SU-DHL-6 (cell line): ENCODE measurements around the gene FAF2.

Source experiments
- CTCF ChIP-seq: fragments of 200-600 bp; sonication (generic); IDR thresholded peaks from one replicate; pipeline ENCODE4 v1.5.1; 2017; ENCODE audit warnings: antibody characterized with exemption, mild to moderate bottlenecking, low read length, moderate library complexity; ENCODE audit not compliant: insufficient read depth, poor library complexity, severe bottlenecking
- EZH2phosphoT487 ChIP-seq: fragments of 200-600 bp; sonication (generic), shearing (Covaris generic); conservative IDR thresholded peaks from 2 replicates; pipeline ENCODE4 v1.6.1; 2018; ENCODE audit warnings: mild to moderate bottlenecking, antibody characterized with exemption, low read length, moderate library complexity, mixed read lengths

- TF ChIP-seq CTCF (no peak), EZH2phosphoT487 (no peak)
Observed at GRCh38 chr5:176401281-176402205, 46.6 kb upstream of the FAF2 start.
